ENCODE data around the gene SPEG.

GRCh38 chr2:219522111-219523030 is 87.7 kb downstream of the SPEG start:
- TF ChIP-seq CTCF (conservative IDR thresholded peaks at IDR 0.05): no peak
- no peak for TF ChIP-seq ZFX (IDR thresholded peaks at IDR 0.05)

All from C4-2B (cell line).